K562 (cell line): Measurements from ENCODE around the gene YBX2. TPM values are rescaled to one million over a fixed set of nuclear protein-coding genes. Genes with fewer than 3 reads are reported as not detected.

Experiments
- BHLHE40 ChIP-seq: IDR thresholded peaks from 2 replicates; pipeline ENCODE4 v1.6.1; 2011; ENCODE audit warnings: low read length, improper control_type of control experiment
- ESRRA ChIP-seq: fragments of 450-650 bp; IDR thresholded peaks from 2 replicates; pipeline ENCODE4 v1.6.1; 2014; ENCODE audit warnings: low read depth, mild to moderate bottlenecking, moderate library complexity, borderline replicate concordance
- LCOR ChIP-seq: sonication (generic); formaldehyde crosslinking; IDR thresholded peaks from 2 replicates; pipeline ENCODE4 v1.8.0; 2022; ENCODE audit warnings: mild to moderate bottlenecking, missing genetic modification reagents
- PHF8 ChIP-seq: fragments of 200-600 bp; sonication (generic); IDR thresholded peaks from 2 replicates; pipeline ENCODE4 v1.6.1; 2012; ENCODE audit warnings: mixed run types, mild to moderate bottlenecking, inconsistent platforms, low read length, moderate library complexity, borderline replicate concordance
- POLR2AphosphoS5 ChIP-seq: IDR thresholded peaks from 2 replicates; pipeline ENCODE4 v1.6.1; 2011; ENCODE audit warnings: mild to moderate bottlenecking, low read depth, low read length, moderate library complexity; ENCODE audit not compliant: control insufficient read depth, insufficient read depth
- TCF7L2 ChIP-seq: fragments of 150-350 bp; IDR thresholded peaks from 2 replicates; pipeline ENCODE4 v1.6.1; 2016; ENCODE audit warnings: low read depth, mild to moderate bottlenecking, low read length, moderate library complexity
- TEAD4 ChIP-seq, 2 experiments: sonication (generic) in 1 of 2; formaldehyde crosslinking in 1 of 2; IDR thresholded peaks; 2 replicates each; pipeline versions ENCODE4 v1.6.1 to v1.8.0; 2012 to 2022; ENCODE audit warnings: borderline replicate concordance in 1 of 2, inconsistent platforms in 1 of 2, low read length in 1 of 2, mild to moderate bottlenecking in 1 of 2, missing genetic modification reagents in 1 of 2
- TRIM28 ChIP-seq: fragments of 450-650 bp; IDR thresholded peaks from 2 replicates; pipeline ENCODE4 v1.6.1; 2017
- ZNF583 ChIP-seq: fragments of 250-450 bp; sonication (Bioruptor Pico); IDR thresholded peaks from 2 replicates; pipeline ENCODE4 v1.4.0; 2020
- polyA plus RNA-seq, 8 experiments: library from polyadenylated mRNA; depleted of rRNA in 4 of 8; stranded (reverse) in 5 of 8; unstranded in 3 of 8; fragments of >200 nt; fragmentation: Nextera tagmentation in 2 of 8; fragmentation: Illumina TruSeq in 1 of 8; extraction: Ambion mirVana in 2 of 8; extraction: Trizol in 1 of 8; gene quantifications; 2 replicates each; pipeline versions ENCODE4 v1.2.1 to v1.2.3, GENCODE V29; 2011 to 2014; ENCODE audit warnings: inconsistent platforms in 1 of 8, missing spikeins in 1 of 8
- total RNA-seq, 7 experiments: library from RNA; depleted of rRNA in 6 of 7; stranded (reverse); fragments of >200 nt in 6 of 7; fragmentation: Illumina TruSeq in 2 of 7; extraction: Trizol in 2 of 7; gene quantifications; 2 replicates each; pipeline versions ENCODE4 v1.2.1 to v1.2.3, GENCODE V29; 2011 to 2021; ENCODE audit warnings: low replicate concordance in 1 of 7
- TF ChIP-seq, protein P1 (sequence below): sonication (generic); formaldehyde crosslinking; IDR thresholded peaks from 2 replicates; pipeline ENCODE4 v1.9.0; 2022; ENCODE audit warnings: mild to moderate bottlenecking, missing genetic modification reagents
- TF ChIP-seq, protein P2 (sequence below): sonication (generic); formaldehyde crosslinking; IDR thresholded peaks from 2 replicates; pipeline ENCODE4 v1.8.1; 2022; ENCODE audit warnings: missing genetic modification reagents
- TF ChIP-seq, protein P3 (sequence below), 2 experiments: IDR thresholded peaks; 2 replicates each; pipeline ENCODE4 v1.6.1; 2012; ENCODE audit warnings: improper control_type of control experiment in 2 of 2, low read depth in 2 of 2, low read length in 2 of 2, borderline replicate concordance in 1 of 2
- TF ChIP-seq, protein P4 (sequence below): sonication (generic); formaldehyde crosslinking; IDR thresholded peaks from 2 replicates; pipeline ENCODE4 v1.8.1; 2023; ENCODE audit warnings: mild to moderate bottlenecking, missing genetic modification reagents
- TF ChIP-seq, protein P5 (sequence below), 2 experiments: fragments of 450-650 bp in 1 of 2; sonication (generic) in 1 of 2; formaldehyde crosslinking; conservative IDR thresholded peaks; 2 replicates each; pipeline versions ENCODE4 v1.4.0 to v1.8.1; 2020 to 2022; ENCODE audit warnings: mild to moderate bottlenecking in 1 of 2, missing genetic modification reagents in 1 of 2
- TF ChIP-seq, protein P6 (sequence below), 2 experiments: fragments of 450-650 bp in 1 of 2; IDR thresholded peaks; 2 replicates each; pipeline ENCODE4 v1.6.1; 2011 to 2017; ENCODE audit warnings: low read depth in 2 of 2, antibody characterized with exemption in 1 of 2, borderline replicate concordance in 1 of 2, low read length in 1 of 2, mild to moderate bottlenecking in 1 of 2, mixed read lengths in 1 of 2; ENCODE audit not compliant: control insufficient read depth in 1 of 2

The YBX2 gene
- total and polyA plus RNA-seq, 9 of the 15 experiments (the other 6 are each of a cell fraction or from before 2014, with no cell fraction given): 0.03 to 0.59 (median 0.27) TPM; not detected in 6

DNA sequence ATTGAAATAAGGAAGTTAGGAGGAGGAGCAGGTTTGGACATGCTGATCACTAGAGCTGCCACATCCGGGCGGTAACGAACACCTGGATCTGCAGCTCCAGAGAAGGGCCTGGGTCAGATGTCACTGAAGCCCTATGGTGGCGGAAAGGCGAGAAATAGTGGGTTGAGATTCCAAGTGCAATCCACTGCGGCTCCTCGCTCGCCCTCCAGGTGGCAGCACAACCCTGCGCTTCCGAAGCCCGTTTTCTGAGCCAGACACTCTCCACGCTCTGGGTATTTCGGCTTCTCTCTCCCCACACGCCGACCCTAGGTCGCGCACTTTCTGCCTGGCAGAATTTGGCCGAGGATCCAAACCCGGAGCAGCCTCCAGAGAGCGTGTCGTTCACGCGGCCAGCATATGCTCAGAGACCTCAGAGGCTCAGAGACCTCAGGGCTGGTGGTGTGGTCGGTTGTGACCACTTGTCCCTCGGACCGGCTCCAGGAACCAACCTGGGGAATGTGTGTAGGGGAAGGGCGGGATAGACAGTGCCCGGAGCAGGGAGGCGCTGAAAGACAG, 13.8 kb downstream of the YBX2 start (continued):
- TF ChIP-seq, protein P1, sequence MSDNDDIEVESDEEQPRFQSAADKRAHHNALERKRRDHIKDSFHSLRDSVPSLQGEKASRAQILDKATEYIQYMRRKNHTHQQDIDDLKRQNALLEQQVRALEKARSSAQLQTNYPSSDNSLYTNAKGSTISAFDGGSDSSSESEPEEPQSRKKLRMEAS (CRISPR knock-in tag): peak; percentile 89
- TF ChIP-seq BHLHE40 (0 out of 2 replicates have a peak, but pooled peaks have one; percentile 15), ZNF583 (no peak), LCOR (peak; percentile 87; the same call in 1 of the 2 replicates), TRIM28 (0 out of 2 replicates have a peak, but pooled peaks have one; percentile 21), TCF7L2 (0 out of 2 replicates have a peak, but pooled peaks have one; percentile 25), TEAD4 (IDR thresholded peaks at IDR 0.05; ENCODE audit: low read length) (0 out of 2 replicates have a peak, but pooled peaks have one; percentile 40), TEAD4 (CRISPR knock-in tag; IDR thresholded peaks at IDR 0.05; ENCODE audit: borderline replicate concordance) (no peak; the same call in 1 of the 2 replicates), POLR2AphosphoS5 (no peak), ESRRA (peak; percentile 30; the same call in 1 of the 2 replicates), PHF8 (0 out of 2 replicates have a peak, but pooled peaks have one; percentile 17)
- TF ChIP-seq, protein P2, sequence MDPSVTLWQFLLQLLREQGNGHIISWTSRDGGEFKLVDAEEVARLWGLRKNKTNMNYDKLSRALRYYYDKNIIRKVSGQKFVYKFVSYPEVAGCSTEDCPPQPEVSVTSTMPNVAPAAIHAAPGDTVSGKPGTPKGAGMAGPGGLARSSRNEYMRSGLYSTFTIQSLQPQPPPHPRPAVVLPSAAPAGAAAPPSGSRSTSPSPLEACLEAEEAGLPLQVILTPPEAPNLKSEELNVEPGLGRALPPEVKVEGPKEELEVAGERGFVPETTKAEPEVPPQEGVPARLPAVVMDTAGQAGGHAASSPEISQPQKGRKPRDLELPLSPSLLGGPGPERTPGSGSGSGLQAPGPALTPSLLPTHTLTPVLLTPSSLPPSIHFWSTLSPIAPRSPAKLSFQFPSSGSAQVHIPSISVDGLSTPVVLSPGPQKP (CRISPR knock-in tag): no peak
- TF ChIP-seq, protein P3, sequence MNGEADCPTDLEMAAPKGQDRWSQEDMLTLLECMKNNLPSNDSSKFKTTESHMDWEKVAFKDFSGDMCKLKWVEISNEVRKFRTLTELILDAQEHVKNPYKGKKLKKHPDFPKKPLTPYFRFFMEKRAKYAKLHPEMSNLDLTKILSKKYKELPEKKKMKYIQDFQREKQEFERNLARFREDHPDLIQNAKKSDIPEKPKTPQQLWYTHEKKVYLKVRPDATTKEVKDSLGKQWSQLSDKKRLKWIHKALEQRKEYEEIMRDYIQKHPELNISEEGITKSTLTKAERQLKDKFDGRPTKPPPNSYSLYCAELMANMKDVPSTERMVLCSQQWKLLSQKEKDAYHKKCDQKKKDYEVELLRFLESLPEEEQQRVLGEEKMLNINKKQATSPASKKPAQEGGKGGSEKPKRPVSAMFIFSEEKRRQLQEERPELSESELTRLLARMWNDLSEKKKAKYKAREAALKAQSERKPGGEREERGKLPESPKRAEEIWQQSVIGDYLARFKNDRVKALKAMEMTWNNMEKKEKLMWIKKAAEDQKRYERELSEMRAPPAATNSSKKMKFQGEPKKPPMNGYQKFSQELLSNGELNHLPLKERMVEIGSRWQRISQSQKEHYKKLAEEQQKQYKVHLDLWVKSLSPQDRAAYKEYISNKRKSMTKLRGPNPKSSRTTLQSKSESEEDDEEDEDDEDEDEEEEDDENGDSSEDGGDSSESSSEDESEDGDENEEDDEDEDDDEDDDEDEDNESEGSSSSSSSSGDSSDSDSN (IDR thresholded peaks at IDR 0.05; ENCODE audit: borderline replicate concordance in 1 of 2, low read depth in 2 of 2, low read length in 2 of 2): 0 out of 4 replicates have a peak, but pooled peaks have one; percentile 43 to 52
- TF ChIP-seq, protein P4, sequence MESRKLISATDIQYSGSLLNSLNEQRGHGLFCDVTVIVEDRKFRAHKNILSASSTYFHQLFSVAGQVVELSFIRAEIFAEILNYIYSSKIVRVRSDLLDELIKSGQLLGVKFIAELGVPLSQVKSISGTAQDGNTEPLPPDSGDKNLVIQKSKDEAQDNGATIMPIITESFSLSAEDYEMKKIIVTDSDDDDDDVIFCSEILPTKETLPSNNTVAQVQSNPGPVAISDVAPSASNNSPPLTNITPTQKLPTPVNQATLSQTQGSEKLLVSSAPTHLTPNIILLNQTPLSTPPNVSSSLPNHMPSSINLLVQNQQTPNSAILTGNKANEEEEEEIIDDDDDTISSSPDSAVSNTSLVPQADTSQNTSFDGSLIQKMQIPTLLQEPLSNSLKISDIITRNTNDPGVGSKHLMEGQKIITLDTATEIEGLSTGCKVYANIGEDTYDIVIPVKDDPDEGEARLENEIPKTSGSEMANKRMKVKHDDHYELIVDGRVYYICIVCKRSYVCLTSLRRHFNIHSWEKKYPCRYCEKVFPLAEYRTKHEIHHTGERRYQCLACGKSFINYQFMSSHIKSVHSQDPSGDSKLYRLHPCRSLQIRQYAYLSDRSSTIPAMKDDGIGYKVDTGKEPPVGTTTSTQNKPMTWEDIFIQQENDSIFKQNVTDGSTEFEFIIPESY (CRISPR knock-in tag): peak; percentile 25; the same call in 1 of the 2 replicates
- TF ChIP-seq, protein P5, sequence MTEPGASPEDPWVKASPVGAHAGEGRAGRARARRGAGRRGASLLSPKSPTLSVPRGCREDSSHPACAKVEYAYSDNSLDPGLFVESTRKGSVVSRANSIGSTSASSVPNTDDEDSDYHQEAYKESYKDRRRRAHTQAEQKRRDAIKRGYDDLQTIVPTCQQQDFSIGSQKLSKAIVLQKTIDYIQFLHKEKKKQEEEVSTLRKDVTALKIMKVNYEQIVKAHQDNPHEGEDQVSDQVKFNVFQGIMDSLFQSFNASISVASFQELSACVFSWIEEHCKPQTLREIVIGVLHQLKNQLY (CRISPR knock-in tag; conservative IDR thresholded peaks at IDR 0.05): no peak
- TF ChIP-seq, protein P6, sequence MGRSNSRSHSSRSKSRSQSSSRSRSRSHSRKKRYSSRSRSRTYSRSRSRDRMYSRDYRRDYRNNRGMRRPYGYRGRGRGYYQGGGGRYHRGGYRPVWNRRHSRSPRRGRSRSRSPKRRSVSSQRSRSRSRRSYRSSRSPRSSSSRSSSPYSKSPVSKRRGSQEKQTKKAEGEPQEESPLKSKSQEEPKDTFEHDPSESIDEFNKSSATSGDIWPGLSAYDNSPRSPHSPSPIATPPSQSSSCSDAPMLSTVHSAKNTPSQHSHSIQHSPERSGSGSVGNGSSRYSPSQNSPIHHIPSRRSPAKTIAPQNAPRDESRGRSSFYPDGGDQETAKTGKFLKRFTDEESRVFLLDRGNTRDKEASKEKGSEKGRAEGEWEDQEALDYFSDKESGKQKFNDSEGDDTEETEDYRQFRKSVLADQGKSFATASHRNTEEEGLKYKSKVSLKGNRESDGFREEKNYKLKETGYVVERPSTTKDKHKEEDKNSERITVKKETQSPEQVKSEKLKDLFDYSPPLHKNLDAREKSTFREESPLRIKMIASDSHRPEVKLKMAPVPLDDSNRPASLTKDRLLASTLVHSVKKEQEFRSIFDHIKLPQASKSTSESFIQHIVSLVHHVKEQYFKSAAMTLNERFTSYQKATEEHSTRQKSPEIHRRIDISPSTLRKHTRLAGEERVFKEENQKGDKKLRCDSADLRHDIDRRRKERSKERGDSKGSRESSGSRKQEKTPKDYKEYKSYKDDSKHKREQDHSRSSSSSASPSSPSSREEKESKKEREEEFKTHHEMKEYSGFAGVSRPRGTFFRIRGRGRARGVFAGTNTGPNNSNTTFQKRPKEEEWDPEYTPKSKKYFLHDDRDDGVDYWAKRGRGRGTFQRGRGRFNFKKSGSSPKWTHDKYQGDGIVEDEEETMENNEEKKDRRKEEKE (IDR thresholded peaks at IDR 0.05; ENCODE audit: borderline replicate concordance in 1 of 2, control insufficient read depth in 1 of 2, low read depth in 2 of 2, low read length in 1 of 2): 0 out of 4 replicates have a peak, but pooled peaks of 1 of the 2 experiments have one; percentile 50
